Lung (tissue), 12 donors: ENCODE measurements around the gene APBA2. TPM values are rescaled to one million over a fixed set of nuclear protein-coding genes. Genes with fewer than 3 reads are reported as not detected.

ENCODE experiments used
- ATAC-seq: fragments of 200-7000 bp; cut with Tn5 transposase; one replicate; pipeline ENCODE4 v1.9.1; 2020; ENCODE audit warnings: moderate number of reproducible peaks; ENCODE audit not compliant: insufficient read depth, low FRiP score
- DNase-seq, 3 donors: peaks; one replicate each; pipeline ENCODE4 v3.0.0-alpha.2; 2013 to 2017
- H3K27ac ChIP-seq, 2 donors: one replicate each; pipeline ENCODE4 v1.5.1; 2013; ENCODE audit warnings: mild to moderate bottlenecking in 2 of 2, moderate library complexity in 2 of 2, control low read depth in 1 of 2, inconsistent platforms in 1 of 2, low read depth in 1 of 2, low read length in 1 of 2
- H3K27me3 ChIP-seq, 3 donors: one replicate each; pipeline ENCODE4 v1.5.1; 2013; ENCODE audit warnings: low read length in 2 of 3; ENCODE audit not compliant: control insufficient read depth in 3 of 3, insufficient read depth in 3 of 3
- H3K36me3 ChIP-seq, 4 donors: one replicate each; pipeline ENCODE4 v1.5.1; 2013; ENCODE audit warnings: low read length in 4 of 4, mild to moderate bottlenecking in 1 of 4, moderate library complexity in 1 of 4; ENCODE audit not compliant: control insufficient read depth in 4 of 4, insufficient read depth in 4 of 4
- H3K4me1 ChIP-seq, 5 donors: one replicate each; pipeline ENCODE4 v1.5.1; 2013; ENCODE audit warnings: low read length in 5 of 5, mild to moderate bottlenecking in 2 of 5, moderate library complexity in 1 of 5; ENCODE audit not compliant: control insufficient read depth in 5 of 5, insufficient read depth in 5 of 5
- H3K4me3 ChIP-seq: one replicate; pipeline ENCODE4 v1.5.1; 2013; ENCODE audit warnings: mild to moderate bottlenecking, control low read depth, moderate library complexity
- H3K9ac ChIP-seq, 2 donors: one replicate each; pipeline ENCODE4 v1.5.1; 2013; ENCODE audit warnings: low read length in 2 of 2, control low read depth in 1 of 2; ENCODE audit not compliant: insufficient read depth in 1 of 2
- H3K9me3 ChIP-seq, 4 donors: one replicate each; pipeline ENCODE4 v1.5.1; 2013; ENCODE audit warnings: low read length in 3 of 4, mild to moderate bottlenecking in 1 of 4, moderate library complexity in 1 of 4; ENCODE audit not compliant: control insufficient read depth in 4 of 4, insufficient read depth in 3 of 4
- WGBS, 2 donors: extraction: QIAGEN DNeasy Blood & Tissue Kit; methylation state at CpG; one replicate each; pipeline ENCODE4 v1.1.7; 2013; 5-methylcytosine and 5-hydroxymethylcytosine counted together
- polyA plus RNA-seq, 2 donors: library from polyadenylated mRNA; stranded (reverse); fragments of 200-250 nt; gene quantifications; one replicate each; pipeline ENCODE4 v1.2.1, GENCODE V29; 2013
- total RNA-seq, 2 donors: library from RNA; depleted of rRNA in 1 of 2; stranded (reverse); fragments of >200 nt in 1 of 2; gene quantifications; one replicate each; pipeline ENCODE4 v1.2.1, GENCODE V29; 2014 to 2021
- TF ChIP-seq, protein P1 (sequence below): IDR thresholded peaks from 2 replicates; pipeline ENCODE4 v1.5.1; 2012; ENCODE audit warnings: mild to moderate bottlenecking; ENCODE audit errors: control extremely low read depth, extremely low read depth
- donor health status: control.
- donor health status: control.
- donor health status: Bipolar disorder and iron deficiency.
- donor health status: healthy.
- donor health status: DM: yes; HTN: yes; CAD: no.

The APBA2 gene
- total and polyA plus RNA-seq, 4 donors, result 1.6 to 18.3 (median 4.5) TPM

DNA sequence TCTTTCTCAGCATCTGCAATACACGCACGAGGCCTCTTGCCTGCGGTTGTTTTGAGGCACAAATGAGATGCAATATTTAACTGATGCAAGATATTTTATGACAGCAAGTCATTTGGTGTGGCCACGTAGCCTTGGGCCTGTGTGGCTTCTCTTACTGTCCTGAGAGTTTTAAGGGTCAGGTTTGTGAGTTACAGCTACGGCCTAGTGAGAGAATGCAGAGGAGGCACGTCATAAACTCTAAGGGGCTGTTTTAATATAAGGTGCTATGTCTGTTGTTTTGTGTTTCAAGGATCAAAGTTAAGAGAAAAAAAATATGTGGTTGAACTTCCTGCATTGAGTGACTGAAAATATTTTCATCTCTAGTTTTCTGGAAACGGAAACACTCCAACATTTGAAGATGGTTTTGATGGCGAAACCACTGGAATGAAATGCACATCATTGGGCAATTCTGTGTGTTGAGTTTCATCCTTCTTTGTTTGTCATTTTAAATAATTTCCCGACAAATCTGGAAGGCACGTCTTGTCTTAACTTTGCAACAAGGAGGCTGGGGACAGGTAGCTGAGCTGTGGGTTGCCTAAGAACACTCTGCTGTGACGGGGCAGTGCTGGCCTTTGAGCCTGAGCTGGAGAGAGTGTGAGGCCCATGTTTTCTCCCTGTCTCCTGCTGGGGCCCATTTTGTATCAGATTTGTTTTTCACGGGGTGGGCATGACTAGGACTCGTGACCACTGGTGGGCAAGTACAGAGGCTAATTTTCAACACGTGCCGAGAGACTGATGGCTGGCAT is 5.1 kb downstream of the APBA2 start:
- 72 to 75% methylated on average over 15 of the region's 15 CpGs for WGBS, 2 donors
- Histone ChIP-seq H3K4me3 (no peak overlapping the region), H3K27me3 (no peaks in the 10 kb centered on the region), H3K27ac (no peak overlapping the region), H3K9me3 (no peaks in the 10 kb centered on the region), H3K4me1 (peaks cover 0 to 14% (median 0%) of the 10 kb centered on the region in 5 donors), H3K36me3 (no peaks in the 10 kb centered on the region), H3K9ac (no peak overlapping the region)
- ATAC-seq (no peak), DNase-seq (no peak)
- TF ChIP-seq, protein P1, sequence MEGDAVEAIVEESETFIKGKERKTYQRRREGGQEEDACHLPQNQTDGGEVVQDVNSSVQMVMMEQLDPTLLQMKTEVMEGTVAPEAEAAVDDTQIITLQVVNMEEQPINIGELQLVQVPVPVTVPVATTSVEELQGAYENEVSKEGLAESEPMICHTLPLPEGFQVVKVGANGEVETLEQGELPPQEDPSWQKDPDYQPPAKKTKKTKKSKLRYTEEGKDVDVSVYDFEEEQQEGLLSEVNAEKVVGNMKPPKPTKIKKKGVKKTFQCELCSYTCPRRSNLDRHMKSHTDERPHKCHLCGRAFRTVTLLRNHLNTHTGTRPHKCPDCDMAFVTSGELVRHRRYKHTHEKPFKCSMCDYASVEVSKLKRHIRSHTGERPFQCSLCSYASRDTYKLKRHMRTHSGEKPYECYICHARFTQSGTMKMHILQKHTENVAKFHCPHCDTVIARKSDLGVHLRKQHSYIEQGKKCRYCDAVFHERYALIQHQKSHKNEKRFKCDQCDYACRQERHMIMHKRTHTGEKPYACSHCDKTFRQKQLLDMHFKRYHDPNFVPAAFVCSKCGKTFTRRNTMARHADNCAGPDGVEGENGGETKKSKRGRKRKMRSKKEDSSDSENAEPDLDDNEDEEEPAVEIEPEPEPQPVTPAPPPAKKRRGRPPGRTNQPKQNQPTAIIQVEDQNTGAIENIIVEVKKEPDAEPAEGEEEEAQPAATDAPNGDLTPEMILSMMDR, result no peak

DNA sequence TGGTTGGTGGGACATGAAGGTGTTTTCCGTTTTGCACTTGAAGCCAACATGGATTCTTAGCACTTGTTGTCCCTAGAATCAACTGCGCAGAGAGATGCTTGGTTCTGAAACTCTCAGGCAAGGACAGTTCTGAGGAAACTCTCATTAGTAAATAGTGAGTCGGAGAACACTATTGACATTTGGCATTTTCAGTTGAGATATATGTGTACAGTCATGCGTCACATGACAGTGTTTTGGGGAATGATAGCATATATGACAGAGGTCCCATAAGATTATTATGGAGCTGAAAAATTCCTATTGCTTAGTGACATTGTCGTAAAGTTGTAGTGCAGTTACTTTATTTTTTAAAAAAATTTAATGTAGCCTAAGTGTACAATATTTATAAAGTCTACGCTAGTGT is 5.8 kb downstream of the APBA2 start:
- Histone ChIP-seq H3K9me3 (no peaks in the 10 kb centered on the region), H3K4me1 (peaks cover 0 to 12% (median 0%) of the 10 kb centered on the region in 5 donors)
- 95% methylated on average over 6 of the region's 6 CpGs for WGBS, 2 donors

DNA sequence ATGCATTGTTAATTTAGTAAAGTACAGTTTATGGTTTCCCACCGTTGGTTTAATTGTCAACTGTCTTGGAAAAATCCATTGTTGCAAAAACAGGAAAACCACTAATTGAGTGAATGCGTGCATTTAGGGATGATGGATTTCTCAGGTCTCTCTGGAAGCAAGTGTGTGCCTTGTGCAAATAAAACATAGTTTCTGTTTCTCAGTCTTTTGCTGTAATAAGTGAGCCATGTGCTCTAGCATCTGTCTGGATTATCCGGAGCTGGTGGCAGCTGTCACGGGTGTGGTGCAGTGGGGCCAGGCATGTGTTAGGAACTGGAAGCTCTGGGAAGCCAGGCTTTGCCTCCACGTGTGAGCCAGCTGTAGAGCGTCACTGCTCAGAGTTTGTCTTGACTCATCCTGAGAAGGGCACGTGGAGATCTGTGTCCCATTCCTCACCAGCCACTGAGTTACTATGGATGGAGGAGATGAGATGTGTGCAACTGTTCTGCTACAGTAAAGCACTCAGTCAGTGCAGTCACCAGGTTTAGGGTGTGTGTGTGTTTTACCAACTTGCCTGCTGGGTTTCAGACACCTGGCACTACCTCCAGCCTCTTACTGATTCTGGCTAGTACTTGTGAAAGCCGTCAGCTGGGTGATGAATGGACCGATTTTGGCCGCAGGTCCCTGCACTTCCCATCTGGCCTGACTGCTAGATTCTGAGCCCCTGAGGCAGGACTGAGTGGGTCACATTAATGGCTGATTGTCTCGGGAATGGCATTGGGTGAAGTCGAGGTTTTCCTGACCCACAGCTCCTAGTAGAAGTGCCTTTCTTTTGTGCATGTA is 7.2 kb downstream of the APBA2 start:
- Histone ChIP-seq H3K4me3 (no peak overlapping the region), H3K9me3 (no peaks in the 10 kb centered on the region), H3K4me1 (peaks cover 0 to 2% (median 0%) of the 10 kb centered on the region in 5 donors), H3K27ac (no peak overlapping the region), H3K9ac (no peak overlapping the region), H3K27me3 (no peaks in the 10 kb centered on the region), H3K36me3 (no peaks in the 10 kb centered on the region)
- TF ChIP-seq, protein P1, result no peak
- ATAC-seq (no peak), DNase-seq (no peak)
- 48 to 54% methylated on average over 12 of the region's 12 CpGs for WGBS, 2 donors

More for the DNA sequence above, 5.8 kb downstream of the APBA2 start:
- Histone ChIP-seq H3K4me3 (no peak overlapping the region), H3K27ac (no peak overlapping the region), H3K36me3 (no peaks in the 10 kb centered on the region), H3K27me3 (no peaks in the 10 kb centered on the region), H3K9ac (no peak overlapping the region)
- TF ChIP-seq, protein P1, result no peak
- no peak for ATAC-seq
- no peak for DNase-seq
